Fibroblast of skin of left quadriceps (primary cell): ENCODE results near the gene NPAS3.

Experiments
- DNase-seq, 2 experiments: peaks; one replicate each; pipeline ENCODE4 v3.0.0-alpha.2; 2013; ENCODE audit warnings: low read depth in 2 of 2

NPAS3 gene

DNA sequence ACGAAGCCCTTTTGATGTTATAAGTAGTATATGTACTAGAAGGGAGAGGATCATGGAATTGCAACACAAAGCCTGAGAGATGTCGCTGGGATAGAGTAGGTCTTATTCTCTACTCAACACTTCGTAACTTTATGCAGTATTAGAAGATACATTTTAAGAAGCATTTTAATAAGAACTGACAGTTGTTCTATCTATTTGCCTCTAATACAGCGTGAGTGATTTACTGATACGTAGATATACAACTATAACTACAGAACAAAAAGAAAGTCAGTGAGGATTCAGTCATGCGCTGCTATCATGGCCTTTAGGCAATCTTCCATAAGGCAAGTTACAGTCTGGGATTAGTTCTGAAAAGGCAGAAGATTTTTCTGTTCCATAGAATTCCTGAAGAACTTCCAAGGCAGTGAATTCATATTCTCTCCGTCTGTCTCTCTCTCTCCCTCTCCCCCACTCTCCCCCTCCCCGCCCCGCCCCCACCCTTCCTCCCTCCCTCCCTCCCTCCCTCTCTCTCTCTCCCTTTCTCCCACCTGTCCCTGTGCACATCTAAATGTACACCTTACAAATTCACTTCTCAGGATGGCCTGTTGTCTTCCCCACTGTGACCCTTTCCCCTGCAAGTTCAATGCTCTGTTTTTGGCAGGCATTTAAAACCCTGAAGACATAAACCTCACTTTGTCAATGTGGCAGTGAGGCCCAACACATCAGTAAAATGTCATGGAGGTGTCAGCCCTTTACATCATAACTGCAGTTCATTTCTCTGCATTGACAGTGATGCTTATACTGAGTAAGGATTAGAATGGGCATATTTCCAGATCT lies 541.6 kb downstream of the NPAS3 start:
- DNase-seq: no peak

DNA sequence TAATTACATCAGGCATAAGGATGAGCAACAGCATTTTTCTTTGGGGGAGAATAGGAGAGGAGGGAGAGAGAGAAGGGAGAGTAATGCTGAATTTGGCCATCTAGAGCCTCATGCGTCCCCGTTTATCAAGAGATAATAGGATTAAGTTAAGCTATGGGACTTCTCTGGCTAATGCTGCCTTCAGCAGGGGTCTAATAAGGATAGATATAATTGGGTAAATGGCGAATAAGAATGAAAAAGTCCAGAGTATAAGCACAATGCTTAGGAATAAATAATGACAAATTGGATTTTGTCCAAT lies 542.2 kb downstream of the NPAS3 start:
- DNase-seq: no peak

DNA sequence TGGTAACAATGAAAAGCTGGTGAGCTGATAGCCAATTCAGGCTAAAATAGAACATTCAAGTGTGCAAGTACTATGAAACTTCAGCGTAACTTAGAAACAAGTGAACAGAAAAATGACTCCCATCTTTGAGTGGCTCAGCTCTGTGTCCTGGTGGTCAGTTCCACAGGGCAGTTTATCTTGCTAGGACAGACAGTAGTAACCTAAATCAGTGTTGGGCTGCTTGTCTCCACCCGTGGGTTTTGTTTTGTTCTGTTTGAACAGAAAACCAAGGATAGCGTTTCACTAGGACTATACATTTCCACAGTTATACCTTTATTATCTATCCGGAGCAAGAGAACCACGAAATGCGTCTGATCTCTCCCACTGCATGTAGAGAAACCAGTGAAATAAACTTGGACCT lies 544.4 kb downstream of the NPAS3 start:
- DNase-seq: no peak

DNA sequence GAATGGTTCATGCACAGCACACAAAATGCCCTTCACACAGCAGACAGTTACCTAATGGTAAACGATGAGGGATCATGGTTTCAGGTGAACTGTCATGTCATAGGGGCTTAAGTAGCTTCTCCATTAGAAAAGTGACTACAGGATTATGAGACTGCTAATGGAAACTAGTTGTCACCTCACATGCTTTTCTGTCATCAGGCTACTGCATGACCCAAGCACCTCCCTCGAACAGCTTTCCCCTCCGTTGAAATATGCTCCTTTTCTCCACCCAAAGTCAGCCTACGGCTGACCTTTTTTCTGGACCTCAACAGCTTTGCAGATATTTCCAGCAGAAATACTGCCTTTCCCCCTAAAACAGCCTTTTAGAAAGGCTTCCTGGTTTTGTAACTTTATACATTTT lies 544.9 kb downstream of the NPAS3 start:
- no peak for DNase-seq

DNA sequence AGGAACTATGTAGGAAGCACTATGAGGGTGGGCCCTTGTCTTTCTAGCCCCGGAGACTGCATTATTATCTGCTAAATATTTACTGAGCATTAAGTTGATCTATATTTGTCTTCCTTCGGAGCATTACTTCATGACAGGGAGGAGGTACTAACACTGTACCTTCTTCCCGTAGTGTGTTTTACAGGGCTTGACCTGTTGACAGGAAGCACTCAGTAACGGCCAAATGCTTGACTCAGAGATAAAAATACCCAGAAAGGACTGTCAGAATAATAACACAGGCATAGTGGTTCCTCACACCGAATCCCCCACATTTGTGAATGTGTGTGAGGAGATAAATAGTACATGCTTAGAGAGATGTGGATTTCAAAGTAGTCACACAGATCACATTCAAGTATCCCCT lies 545.6 kb downstream of the NPAS3 start:
- no peak for DNase-seq

DNA sequence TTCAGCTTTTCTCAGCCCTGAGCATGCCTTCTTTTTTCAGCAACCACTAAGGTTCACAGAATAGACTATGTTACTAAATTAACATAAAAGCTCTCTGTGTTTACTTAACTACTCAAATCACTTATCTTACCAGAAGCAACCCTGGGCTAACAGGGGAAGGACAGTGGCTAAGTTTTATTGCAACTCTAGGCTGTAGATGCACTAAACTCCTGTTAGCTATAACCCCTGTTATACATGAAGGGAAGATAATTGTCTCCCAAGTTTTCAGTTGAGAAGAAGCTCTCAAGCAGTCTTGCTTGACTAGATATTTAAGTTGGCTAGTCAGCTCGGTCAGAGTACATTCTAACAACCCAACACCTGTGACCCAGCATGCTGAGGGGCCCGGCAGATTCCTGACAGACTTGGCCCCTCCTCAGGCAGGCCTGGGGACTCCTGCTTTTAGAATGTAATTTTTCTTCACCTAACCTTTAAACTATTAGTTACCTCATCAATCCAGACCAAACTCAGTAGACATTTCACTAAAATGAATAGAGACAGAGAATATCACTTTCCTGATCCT lies 547.7 kb downstream of the NPAS3 start:
- no peak for DNase-seq

DNA sequence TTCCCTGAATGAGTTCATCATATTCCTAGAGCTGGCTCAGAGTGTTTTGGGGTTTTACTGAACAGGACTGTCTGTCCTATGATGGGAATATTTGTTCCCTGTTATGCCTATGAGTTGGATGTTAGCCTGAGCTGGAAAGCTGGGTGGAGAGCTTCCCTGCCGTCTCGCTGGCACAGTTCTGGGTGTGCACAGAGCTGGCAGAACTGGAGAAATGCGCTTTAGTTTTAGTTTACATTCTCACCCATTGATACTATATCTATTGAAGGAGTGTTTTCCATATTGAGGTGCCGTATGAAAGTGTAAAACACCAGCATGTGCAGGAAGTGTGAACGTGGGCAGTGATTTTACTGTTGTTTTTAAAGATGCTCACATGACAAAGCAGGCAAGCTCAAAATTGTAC lies 549.9 kb downstream of the NPAS3 start:
- DNase-seq: no peak

DNA sequence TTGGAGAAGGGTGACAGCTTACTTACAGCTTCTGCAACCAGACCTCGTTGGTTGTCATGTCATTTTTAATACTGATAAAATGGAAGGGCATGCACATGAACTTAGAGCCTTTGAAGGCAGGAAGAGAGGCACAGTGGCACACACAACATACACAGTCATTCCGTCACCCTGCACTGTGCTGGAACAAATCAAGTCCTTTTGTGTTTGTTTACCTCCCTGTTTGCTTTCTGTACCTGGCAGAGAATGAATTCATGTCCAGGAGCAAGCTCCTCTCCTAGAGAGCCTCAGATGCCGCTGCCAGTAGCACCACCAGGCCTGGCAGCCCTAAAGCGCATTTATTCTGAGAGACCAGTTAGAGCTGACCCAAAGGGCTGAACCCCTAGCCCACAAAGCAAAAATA lies 551.9 kb downstream of the NPAS3 start:
- DNase-seq: no peak

DNA sequence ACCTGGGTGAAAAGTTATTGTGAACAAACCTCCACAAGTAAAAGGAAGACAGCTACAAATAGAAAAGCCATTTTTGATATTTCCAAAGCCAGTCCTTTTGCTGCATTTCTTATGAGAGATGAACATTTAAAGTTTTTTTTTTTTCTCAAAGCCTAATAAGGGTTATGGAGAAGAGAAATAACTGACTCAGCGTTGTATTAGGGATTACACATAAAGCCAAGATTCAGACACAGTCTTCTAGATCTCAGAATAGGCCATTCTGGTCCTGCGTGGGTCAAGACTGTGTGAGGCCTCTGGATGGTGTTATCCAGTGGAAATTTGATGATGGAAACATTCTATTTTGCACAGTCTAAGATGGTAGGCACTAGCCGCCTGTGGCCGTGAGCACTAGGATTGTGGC lies 552.4 kb downstream of the NPAS3 start:
- no peak for DNase-seq

DNA sequence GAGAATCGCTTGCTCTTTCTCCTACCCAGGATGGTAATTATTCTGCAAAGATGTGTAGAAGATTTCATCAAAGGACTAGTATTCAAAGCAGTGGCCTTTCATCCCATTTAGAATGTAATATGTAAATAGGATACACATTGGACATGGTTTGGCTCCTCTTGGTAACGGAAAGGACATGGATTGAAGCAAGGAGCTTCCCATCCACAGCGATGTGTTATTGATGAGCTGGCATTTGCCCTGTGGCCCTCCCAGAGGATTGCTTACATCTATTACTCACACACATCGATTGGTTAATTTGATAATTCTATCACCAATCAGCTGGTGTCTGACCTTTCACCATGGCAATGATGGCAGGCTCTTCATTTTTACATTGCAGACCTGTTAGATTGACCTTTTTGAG lies 553.8 kb downstream of the NPAS3 start:
- no peak for DNase-seq

DNA sequence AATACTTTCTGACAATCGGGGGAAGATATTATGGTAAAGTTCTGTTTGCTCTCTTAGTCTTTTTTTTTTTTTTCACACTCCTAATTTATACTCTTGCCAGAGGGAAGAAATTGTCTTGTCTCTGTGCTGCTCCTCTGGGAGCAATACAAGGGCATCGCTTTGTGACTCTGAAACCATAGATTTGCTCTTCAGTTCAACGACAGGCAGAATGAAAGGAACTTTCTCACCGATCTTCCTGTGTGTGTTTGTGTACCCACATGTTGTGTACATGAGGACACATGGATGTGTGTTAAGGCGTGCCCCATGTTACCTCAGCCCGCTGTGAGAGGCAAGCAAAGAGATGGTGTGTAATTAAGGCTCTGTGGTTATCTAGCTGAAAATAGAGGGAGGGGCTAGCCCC lies 554.6 kb downstream of the NPAS3 start:
- no peak for DNase-seq

DNA sequence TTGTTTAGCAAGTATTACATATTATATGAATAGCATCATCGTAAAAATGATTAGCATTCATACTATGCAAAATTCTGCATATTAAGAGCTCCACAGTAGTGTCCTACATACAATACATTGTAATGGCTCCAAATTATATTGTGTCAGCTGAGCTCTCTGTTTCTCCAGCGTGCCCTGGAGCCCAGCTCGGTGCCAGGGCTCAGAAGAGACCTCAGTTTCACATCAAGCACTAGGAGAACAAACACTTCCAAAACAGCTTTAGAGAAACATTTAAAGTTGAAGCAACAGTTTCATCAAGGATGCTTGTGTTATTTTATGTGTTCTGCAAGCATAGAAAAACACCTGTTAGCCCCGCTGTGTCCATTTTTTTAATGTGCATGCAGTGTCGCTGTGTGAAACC lies 555.3 kb downstream of the NPAS3 start:
- no peak for DNase-seq

DNA sequence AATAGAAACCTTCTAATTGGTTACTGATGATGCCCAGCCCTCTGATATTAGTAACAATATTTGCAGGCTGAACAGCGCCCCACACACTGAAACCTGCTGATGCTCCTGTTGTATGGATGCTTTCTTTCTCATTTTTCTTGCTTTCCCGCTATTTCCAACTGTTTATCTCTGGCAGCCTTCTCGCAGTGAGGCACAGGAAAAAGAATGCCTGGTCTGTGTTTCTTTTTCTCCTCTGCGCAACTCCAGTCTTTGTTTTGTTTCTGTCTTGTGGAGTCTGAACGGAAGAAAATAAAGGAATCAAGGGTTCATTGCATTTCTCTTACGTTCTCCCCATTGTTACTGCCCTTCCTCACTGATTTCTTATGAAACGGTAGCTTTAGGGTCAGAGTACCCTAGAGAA lies 561.0 kb downstream of the NPAS3 start:
- no peak for DNase-seq

DNA sequence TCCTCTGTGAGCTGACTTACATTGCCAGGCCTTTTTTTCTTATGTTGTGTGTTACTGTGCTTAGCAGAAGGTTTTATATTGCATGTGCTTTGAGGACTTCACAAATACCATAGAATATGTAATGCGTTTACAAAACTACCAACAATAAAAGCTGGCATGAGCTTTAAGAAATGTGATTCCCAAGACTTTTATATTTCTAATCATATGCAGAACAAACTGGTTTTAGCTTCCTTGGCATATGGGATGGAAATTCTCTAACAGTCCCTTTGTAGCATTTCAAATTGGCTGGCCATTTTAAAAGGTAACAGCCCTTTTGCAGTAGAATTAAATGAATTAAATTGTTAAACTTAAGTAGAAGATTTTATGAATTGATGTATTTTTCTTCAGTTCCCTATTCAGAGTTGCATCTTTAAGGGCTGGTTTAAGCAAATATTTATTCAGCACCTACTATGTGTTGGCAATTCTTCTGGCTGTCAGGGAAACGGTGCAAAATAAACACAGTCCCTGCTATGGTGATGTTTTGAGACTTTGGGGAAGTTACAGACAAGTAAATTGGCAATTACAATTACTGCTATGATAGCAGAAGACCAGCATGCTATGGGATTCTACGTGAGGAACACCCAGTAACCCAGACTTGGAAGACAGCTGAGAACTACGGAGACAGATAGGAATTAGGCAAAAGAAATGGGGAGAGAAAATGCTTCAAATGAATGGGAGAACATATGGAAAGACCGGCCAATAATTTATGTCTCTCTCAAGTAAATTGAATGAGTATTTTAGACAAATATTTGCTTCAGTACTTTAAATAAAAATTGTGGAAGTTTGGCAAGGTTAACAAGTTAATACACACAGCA lies 565.8 kb downstream of the NPAS3 start:
- DNase-seq: no peak

DNA sequence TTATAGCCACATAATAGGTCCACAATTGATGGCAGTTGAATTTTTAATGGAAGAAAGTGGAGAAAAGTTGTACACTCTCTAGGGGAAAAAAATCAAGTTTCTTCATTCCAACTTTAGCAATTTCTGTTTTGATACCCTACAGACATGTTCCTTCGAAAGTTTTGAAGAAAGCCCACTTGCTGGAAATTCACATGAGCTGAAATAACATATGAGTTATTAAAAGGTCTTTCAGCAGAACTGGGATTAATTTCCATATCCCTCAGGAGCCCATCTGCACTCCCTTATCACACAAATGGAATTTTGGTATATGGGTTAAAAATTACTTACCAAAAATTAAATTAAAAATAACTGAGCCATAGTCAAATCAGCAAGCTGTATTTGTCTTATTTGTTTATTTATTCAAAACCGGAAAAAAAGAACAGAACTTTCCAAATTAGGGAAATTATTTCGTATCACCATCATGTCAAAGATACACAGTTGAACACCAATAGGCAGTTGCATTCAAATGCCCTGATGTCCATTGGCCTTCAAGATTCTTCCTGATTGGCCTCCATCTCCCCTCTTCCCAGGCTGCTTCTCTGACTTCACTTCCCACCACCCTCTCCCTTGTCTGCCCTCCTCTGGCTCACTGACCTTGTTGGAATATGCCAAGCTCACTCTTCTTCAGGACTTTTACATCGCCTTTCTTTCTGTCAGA lies 566.7 kb downstream of the NPAS3 start:
- no peak for DNase-seq

DNA sequence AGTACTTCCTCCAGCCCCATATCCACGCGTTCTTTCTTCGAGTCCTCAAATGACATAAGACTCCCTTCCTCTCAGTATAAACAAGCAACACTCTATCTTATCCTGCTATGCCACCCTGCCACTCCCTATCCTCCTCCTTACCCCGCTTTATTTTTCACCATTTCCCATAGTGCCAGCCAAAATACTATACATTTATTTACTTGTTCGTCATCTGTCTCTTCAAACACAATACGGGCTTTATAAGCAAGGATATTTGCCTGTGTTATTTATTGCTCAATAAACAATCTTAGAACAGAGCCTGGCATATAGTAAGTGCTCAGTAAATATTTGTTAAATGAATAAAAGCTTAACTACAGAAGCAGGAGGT lies 567.3 kb downstream of the NPAS3 start:
- DNase-seq: no peak

DNA sequence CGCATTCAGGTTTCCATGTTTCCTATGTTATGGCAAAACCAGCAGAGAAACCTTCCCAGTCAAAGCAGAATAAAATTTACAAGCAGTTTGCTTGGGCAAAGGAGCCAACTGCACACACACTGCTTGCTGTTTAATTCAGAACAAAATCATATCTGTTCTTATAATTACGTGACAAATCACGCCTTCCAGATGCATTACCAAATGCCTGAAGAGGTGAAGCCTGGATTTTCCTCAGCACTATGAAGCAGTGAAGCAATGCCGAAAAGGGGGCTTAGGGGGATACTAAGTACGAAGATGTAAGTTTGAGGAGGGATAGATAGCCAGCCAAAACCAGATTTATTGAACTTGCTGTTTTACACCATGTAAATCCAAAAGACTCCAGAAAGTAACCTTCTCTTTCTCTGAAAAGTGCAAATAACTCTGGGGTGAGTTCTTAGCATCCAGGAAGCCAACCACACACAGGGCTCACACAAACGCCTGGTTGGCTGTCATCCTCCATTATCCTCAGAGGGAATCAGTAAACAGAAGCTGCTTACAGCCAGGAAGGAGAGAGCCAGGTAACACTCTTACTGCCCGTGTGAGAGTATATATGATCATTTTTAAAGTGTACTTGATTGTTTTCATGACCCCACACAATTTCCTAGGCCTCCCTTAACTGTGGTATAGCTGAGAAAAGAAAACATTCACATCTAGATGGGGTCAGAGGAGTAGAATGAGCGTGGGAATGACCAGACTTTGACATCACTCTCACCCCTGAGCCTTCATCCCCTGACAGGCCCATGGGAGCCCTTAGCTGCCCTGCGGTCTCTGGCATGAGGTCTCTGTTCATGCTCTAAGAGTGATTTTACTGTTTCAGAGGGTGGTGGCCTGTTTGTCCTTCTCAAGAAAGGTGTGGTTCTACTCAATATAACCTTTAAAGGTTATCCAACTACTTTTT lies 569.7 kb downstream of the NPAS3 start:
- DNase-seq: no peak

DNA sequence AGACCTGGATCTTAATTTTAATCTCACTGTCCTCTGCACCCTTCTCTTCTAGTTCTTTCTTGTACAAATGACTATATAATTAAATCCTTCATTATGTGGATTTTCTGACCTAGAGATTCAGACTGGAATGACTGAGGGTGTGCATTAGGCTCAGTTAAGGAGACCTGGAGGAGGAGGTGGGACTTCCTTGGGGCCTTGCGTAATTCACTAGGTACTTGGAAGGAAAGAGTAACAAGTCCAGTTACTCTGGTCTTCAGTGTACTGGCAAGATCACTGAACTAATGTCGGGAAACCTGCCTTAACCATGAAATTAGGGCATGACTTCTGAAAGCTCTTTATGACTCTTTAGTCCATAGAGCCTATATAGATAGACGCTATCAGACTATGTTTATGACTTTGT lies 570.8 kb downstream of the NPAS3 start:
- DNase-seq: no peak

DNA sequence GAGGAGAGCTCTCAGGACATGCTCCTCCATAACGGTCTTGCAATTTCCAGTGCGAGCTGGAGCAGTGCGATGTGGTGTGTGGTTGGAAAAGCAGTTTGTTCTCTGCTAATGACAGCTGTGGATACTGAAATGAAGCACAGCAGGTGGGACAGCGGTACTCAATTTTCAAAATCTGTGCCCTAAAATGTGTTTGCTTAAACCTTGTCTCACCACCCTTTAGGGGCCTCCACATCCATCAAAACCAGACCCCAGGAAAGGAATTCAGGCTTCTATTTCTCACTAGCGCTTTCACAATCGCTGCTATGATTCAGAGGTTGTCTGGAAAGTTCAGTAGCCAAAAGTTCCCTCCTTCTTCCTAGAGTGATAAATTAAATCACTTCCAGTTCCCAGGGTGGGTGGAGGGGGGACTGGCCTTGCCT lies 571.4 kb downstream of the NPAS3 start:
- DNase-seq: peak; percentile 54 to 60

DNA sequence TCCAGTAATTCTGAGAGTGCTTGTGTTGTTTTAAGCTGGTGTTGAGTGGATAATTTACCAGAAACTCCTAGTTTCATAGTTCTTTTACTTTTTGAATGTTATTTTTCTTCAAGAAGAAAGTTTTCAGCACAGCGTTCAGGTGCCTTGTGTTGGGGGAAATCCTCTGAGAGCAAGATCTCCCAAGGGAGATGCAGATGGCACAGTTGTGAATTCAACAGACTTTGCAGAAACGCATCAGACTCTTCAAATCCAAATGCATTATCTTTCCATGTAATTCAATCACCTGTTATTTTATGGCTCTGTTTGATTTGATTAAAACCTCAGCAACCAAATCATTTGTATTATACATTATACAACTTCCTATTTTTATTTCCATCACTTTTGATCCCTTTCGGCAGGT lies 572.3 kb downstream of the NPAS3 start:
- no peak for DNase-seq

DNA sequence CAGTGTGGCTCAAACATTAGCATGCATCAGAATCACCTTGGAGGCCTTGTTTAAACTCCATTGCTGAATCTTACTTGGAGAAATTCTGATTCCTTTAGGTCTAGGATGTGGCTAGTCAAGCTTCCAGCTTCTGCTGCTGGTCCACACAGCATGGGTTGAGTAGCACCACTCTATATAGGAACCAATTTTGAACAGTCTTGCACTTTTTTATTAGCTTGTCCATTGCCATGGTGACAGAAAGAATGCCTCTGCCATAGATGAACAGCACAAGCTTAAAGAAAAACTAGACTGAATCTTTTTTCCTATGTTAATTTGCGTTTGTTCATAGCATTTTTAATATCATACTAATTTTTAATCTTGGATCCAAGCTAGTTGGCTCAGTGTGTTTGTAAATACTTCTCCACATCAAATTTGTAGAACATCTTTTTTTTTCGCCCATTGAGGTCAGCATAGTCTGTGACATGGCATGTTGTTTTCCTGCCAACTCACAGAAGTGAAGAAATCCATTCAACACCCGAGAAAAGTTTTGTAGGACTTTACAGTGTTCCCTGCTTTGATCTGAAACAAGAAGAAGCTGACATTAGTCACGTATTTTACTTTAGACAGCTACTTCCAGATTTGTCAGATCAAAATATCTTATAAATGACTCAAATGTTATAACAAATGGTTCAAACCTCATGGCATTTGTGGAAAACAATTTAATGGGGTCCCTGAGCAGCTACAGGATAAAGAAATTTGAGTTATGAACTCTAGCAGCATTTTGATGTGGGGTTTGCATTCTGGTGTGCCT lies 573.4 kb downstream of the NPAS3 start:
- DNase-seq: peak; percentile 51 to 58
